Measurements from ENCODE around the gene ZNF212.

Gene ZNF212

GRCh38 chr7:149209518-149210269 is 29.8 kb upstream of the ZNF212 start:
- TF ChIP-seq, protein P1, sequence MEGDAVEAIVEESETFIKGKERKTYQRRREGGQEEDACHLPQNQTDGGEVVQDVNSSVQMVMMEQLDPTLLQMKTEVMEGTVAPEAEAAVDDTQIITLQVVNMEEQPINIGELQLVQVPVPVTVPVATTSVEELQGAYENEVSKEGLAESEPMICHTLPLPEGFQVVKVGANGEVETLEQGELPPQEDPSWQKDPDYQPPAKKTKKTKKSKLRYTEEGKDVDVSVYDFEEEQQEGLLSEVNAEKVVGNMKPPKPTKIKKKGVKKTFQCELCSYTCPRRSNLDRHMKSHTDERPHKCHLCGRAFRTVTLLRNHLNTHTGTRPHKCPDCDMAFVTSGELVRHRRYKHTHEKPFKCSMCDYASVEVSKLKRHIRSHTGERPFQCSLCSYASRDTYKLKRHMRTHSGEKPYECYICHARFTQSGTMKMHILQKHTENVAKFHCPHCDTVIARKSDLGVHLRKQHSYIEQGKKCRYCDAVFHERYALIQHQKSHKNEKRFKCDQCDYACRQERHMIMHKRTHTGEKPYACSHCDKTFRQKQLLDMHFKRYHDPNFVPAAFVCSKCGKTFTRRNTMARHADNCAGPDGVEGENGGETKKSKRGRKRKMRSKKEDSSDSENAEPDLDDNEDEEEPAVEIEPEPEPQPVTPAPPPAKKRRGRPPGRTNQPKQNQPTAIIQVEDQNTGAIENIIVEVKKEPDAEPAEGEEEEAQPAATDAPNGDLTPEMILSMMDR (IDR thresholded peaks at IDR 0.05; ENCODE audit: extremely low read depth, insufficient read depth, missing control alignments) = peak; percentile 61

GRCh38 chr7:149210551-149210950 is 28.9 kb upstream of the ZNF212 start:
- in situ Hi-C loops (cut with MboI; ENCODE audit: low pct_unique_long_range_greater_than_20kb, low sequenced_read_pairs, unreplicated experiment) = no loop called here
- TF ChIP-seq, protein P1 (IDR thresholded peaks at IDR 0.05; ENCODE audit: extremely low read depth, insufficient read depth, missing control alignments) = no peak
- no peak for DNase-seq (ENCODE audit: low spot score)

More at GRCh38 chr7:149209518-149210269, 29.8 kb upstream of the ZNF212 start:
- in situ Hi-C loops (cut with MboI; ENCODE audit: low pct_unique_long_range_greater_than_20kb, low sequenced_read_pairs, unreplicated experiment) = no loop called here
- peak; percentile 74 for DNase-seq (ENCODE audit: low spot score)

DNA sequence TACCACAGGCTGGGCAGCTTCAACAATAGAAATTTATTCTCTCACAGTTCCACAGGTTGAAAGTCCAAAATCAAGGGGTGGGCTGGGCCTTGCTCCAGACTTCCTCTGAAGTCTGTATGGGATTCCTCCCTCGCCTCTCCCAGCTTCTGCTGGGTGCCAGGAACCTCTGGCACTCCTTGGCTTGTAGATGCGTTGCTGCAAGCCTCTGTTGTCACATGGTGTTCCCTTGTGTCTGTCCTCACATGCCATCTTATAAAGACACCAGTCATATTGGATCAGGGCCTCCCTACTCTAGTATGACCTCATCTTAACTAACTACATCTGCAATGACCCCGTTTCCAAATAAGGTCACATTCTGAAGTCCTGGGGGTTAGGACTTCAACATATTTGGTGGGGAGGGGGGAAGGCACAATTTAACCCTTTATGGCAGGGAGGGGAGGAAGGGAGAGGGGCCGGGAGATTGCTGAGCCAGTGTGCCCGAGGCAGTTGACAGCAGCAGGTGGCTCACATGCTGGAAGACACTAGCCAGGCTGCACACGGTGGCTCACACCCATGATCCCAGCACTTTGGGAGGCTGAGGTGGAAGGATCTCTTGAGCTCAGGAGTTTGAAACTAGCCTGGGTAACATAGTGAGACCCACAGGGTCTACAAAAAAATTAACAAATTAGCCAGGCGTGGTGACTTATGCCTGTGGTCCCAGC is 25.3 kb upstream of the ZNF212 start:
- in situ Hi-C loops (cut with MboI; ENCODE audit: low pct_unique_long_range_greater_than_20kb, low sequenced_read_pairs, unreplicated experiment) = no loop called here
- TF ChIP-seq, protein P1 (IDR thresholded peaks at IDR 0.05; ENCODE audit: extremely low read depth, insufficient read depth, missing control alignments) = no peak

DNA sequence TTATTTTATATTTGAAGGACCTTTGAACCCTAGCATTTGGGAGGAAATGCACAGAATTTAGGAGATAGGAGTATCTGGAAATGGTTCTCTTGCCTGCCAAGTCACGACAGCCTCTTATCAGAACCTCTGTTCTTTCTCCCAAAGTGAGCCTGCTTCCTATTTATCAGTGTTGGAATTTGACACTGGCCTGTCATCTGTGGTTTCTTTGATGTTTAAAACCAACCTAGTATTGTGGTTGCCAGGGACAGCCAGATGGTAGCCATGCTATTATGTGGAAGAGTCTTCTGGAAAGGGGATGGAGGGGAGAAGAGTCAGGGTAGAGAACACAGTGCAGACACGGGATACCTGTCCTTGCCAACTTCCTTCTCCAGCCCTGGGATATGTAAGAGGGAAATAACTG is 23.0 kb upstream of the ZNF212 start:
- in situ Hi-C loops (cut with MboI; ENCODE audit: low pct_unique_long_range_greater_than_20kb, low sequenced_read_pairs, unreplicated experiment) = no loop called here
- TF ChIP-seq, protein P1 (IDR thresholded peaks at IDR 0.05; ENCODE audit: extremely low read depth, insufficient read depth, missing control alignments) = no peak
- DNase-seq (ENCODE audit: low spot score) = no peak

More for the DNA sequence above, 25.3 kb upstream of the ZNF212 start:
- DNase-seq (ENCODE audit: low spot score) = no peak

DNA sequence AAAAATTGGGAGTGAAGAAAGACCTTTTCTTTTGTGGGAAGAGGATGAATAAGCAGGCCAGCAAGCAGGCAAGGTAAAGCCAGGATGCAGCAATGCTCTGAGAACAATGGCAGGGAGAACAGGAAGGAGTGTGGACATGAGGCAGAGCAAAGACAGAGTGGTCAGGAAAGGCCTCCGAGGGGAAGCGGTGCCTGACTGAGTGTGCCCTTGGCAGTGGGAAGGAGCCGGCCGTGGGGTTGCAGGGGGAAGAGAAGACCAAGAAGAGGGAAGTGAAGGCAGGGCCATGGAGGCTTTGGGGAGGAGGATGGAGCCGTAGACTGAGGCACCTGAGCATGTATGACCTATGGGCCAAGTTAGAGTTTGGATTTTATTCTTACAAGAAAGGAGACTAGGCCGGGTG is 21.9 kb upstream of the ZNF212 start:
- in situ Hi-C loops (cut with MboI; ENCODE audit: low pct_unique_long_range_greater_than_20kb, low sequenced_read_pairs, unreplicated experiment) = no loop called here
- TF ChIP-seq, protein P1 (IDR thresholded peaks at IDR 0.05; ENCODE audit: extremely low read depth, insufficient read depth, missing control alignments) = no peak
- DNase-seq (ENCODE audit: low spot score) = no peak

DNA sequence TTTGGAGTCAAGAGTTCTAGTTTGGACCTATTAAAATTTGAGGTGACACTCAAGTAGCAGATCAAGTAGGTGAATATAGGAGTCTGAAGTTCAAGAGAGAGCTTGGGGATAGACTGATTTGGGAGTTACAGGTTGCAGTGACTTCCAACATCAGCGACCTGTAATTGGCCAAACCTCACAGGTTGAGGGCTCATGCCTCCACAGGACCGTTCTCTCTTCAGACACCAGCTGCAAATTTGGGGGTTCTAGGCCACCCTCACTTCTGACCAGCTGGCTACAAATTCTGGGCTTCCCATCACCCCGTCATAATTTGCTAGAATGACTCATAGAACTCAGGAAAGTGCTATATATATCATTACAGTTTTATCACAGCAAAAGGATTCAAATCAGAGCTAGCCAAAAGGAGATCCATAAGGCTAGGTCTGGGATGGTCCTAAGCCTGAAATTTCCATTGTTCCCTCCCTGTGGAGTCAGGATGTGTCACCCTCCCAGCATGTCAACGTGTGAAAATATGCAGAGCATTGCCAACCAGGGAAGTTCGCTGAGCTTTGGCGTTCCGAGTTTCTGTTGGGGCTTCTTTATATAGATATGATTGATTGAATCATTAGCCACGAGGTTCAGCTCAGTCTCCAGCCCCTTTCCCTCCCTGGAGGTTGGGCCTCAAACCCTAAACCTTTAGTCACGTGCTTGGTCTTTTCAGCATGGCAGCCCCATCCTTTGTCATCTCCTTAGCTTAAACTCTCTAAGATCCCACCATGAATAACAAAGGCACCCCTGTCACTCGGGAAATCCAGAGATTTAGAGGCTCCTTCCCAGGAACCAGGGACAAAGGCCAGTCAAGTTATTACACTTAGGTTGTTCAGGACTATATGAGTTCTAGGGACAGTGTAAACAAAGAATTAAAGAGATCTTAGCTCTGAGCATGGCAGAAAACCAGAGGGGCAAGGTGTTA is 20.7 kb upstream of the ZNF212 start:
- TF ChIP-seq, protein P1 (IDR thresholded peaks at IDR 0.05; ENCODE audit: extremely low read depth, insufficient read depth, missing control alignments) = no peak
- in situ Hi-C loops (cut with MboI; ENCODE audit: low pct_unique_long_range_greater_than_20kb, low sequenced_read_pairs, unreplicated experiment) = no loop called here
- DNase-seq (ENCODE audit: low spot score) = no peak

All from GM13977 (cell line).